ENCODE results near the gene GSTA5.
"Not testable (repeated sequence)": the region's sequence is repeated elsewhere in the genome, so short reads cannot be mapped to it uniquely, and the experiment has no call there.

GSTA5 gene

DNA sequence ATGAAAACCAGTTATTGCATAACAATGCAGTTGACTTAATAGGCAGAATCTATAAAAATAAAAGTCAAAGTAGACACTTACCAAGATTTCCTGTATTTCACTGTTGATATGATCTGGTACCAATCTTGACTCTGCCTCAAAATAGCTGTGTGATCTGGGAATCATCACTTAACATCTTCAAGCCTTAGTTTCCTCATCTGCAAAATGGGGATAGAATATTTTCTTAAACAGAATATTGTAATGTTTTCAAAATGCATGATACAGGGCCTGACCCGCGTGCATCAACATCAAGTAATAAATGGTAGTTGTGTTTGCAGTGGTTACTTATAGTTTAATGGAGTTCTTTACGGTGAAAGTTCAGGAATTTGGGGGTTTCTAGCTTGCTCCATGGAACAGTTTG, 26.1 kb downstream of the GSTA5 start:
- H3K9me3 ChIP-seq (ENCODE audit: control insufficient read depth, insufficient read depth, low read depth, low read length): not testable (repeated sequence)

DNA sequence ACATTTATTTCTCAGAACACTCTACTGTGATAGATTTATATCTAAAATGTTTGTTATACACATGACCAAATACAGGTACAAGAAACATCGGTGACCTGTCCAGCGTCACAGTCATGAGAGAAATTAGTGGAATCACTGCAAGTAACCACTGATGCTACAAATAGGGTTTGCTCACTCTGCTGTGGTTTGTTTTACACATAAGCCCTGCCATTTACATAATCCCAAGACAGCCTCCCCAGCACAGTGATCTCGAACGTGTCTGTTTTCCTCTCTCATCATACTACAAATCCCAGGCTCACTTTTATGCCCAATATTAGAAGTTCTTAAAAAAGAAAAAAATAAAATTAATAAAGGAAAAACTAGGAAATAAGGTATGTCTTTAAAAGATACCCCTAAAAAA, 30.8 kb downstream of the GSTA5 start:
- not testable (repeated sequence) for H3K27ac ChIP-seq (ENCODE audit: low read depth, low read length); H3K4me1 ChIP-seq (ENCODE audit: control insufficient read depth, insufficient read depth, low read length); H3K27me3 ChIP-seq (ENCODE audit: control insufficient read depth, insufficient read depth, low read length); H3K36me3 ChIP-seq (ENCODE audit: control insufficient read depth, insufficient read depth, low read length); H3K4me3 ChIP-seq (ENCODE audit: low read depth, low read length); H3K9me3 ChIP-seq (ENCODE audit: control insufficient read depth, insufficient read depth, low read depth, low read length); H3K9ac ChIP-seq (ENCODE audit: low read length)

More for the DNA sequence above, 26.1 kb downstream of the GSTA5 start:
- not testable (repeated sequence) for H3K9ac ChIP-seq (ENCODE audit: low read length); H3K4me3 ChIP-seq (ENCODE audit: low read depth, low read length); H3K36me3 ChIP-seq (ENCODE audit: control insufficient read depth, insufficient read depth, low read length); H3K4me1 ChIP-seq (ENCODE audit: control insufficient read depth, insufficient read depth, low read length); H3K27ac ChIP-seq (ENCODE audit: low read depth, low read length); H3K27me3 ChIP-seq (ENCODE audit: control insufficient read depth, insufficient read depth, low read length)

DNA sequence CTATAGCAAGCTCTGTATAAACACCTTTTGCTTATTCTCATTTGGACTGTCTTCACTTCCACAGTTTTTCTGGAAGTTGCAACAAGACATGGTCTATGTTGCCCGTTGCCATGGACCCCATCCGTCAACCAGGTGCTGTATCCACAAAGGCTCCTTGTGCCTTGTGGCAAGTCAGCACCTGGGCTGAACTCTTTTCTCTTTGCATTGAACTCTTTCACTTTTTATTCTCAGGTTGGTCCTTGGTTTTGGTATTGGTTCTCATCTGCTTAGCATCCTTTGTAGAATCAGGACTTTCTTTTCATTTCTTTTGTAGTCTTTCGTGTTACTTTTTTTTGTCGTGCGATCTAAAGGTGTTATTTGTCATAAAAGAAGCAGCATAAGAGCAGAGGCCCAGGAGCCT, 32.0 kb downstream of the GSTA5 start:
- H3K27me3 ChIP-seq (ENCODE audit: control insufficient read depth, insufficient read depth, low read length): no peaks in the 10 kb centered on the region
- no peaks in the 10 kb centered on the region for H3K36me3 ChIP-seq (ENCODE audit: control insufficient read depth, insufficient read depth, low read length)
- no peak overlapping the region for H3K9ac ChIP-seq (ENCODE audit: low read length)
- no peaks in the 10 kb centered on the region for H3K9me3 ChIP-seq (ENCODE audit: control insufficient read depth, insufficient read depth, low read depth, low read length)
- H3K27ac ChIP-seq (ENCODE audit: low read depth, low read length): no peak overlapping the region
- H3K4me1 ChIP-seq (ENCODE audit: control insufficient read depth, insufficient read depth, low read length): no peaks in the 10 kb centered on the region
- no peak overlapping the region for H3K4me3 ChIP-seq (ENCODE audit: low read depth, low read length)

DNA sequence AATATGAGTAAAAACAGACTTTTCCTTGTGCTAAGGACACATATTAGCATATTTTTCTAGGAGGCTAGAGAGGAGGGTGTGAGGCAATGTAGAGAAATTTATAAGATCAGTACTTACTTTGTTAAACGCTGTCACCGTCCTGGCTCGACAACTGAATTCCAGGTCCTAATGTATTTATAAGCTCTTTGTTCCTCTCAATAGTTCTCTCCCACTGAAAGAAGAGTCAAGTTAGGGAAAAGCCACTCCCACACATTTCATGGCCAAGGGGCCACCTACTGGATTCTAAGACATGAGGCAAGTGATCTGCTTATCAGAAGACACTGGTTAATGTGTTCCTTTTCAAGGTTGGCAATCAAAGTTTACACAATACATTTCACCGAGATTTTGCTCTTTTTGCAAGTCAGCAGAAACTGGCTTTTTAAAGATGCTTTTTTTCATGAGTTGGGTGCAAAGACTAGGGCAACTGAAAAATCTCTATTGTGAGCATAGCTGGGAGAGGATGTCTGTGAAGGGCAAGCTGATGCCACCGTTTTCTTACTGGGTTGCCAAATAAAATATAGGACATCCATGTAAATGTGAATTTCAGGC, 36.9 kb downstream of the GSTA5 start, which contains the start of gene GSTA1:
TSS of gene GSTA1 (minus strand) at position 149 of the 588 bp plus-strand sequence. CDS start 4,549 bp downstream, outside the sequence.
- not testable (repeated sequence) for H3K36me3 ChIP-seq (ENCODE audit: control insufficient read depth, insufficient read depth, low read length); H3K4me1 ChIP-seq (ENCODE audit: control insufficient read depth, insufficient read depth, low read length); H3K27ac ChIP-seq (ENCODE audit: low read depth, low read length); H3K27me3 ChIP-seq (ENCODE audit: control insufficient read depth, insufficient read depth, low read length); H3K4me3 ChIP-seq (ENCODE audit: low read depth, low read length); H3K9me3 ChIP-seq (ENCODE audit: control insufficient read depth, insufficient read depth, low read depth, low read length); H3K9ac ChIP-seq (ENCODE audit: low read length)

DNA sequence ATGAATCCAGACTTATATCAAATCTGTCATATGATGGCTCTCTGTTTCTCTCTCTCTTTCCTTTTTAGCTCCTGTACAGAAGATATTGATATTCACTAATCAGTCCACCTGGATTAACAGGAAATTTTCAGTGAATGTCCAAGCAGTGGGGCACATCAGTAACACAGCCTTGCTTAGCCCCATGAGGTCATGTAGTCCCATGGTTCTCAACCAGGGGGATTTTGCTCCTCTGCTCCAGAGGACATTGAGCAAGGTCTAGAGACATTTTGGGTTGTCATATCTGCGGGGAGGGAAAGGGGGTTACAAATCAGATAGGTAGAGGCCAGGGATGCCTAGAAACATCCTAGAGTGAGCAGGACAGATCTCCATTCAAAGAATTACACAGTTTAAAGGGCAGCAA, 37.8 kb downstream of the GSTA5 start:
- Histone ChIP-seq H3K4me1 (ENCODE audit: control insufficient read depth, insufficient read depth, low read length) (no peaks in the 10 kb centered on the region), H3K27ac (ENCODE audit: low read depth, low read length) (no peak overlapping the region), H3K9ac (ENCODE audit: low read length) (no peak overlapping the region), H3K27me3 (ENCODE audit: control insufficient read depth, insufficient read depth, low read length) (no peaks in the 10 kb centered on the region), H3K36me3 (ENCODE audit: control insufficient read depth, insufficient read depth, low read length) (no peaks in the 10 kb centered on the region), H3K4me3 (ENCODE audit: low read depth, low read length) (no peak overlapping the region), H3K9me3 (ENCODE audit: control insufficient read depth, insufficient read depth, low read depth, low read length) (no peaks in the 10 kb centered on the region)

DNA sequence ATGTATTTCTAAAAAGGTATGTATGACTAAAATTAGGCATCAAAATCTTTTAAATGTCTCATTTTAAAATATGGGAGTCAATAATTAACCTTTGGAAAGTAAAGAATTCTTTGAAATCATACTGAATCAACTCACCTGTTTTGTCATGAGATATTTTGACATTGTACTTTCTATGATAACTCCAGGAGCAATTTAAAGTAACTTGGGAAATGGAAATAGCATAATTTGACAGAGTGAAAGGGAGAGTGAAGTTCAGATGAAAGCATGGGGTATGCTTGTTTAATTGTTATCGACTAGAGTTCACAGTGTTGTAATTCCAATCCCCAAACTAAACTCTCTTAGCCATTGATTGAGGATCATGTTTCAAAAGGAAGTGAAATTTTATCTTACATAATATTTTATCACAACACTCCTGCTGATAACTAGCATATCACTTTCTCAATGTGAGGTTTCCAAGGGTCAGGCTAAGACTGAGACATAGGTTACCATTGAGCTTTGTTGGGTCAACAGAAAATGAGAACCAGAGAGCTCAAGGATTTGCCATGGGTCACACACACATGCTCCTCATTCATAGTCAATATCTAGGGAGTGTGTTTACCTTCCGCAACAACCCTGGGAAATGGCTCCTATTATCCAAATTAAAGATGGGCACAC, 39.3 kb downstream of the GSTA5 start:
- Histone ChIP-seq H3K4me1 (ENCODE audit: control insufficient read depth, insufficient read depth, low read length) (no peaks in the 10 kb centered on the region), H3K9ac (ENCODE audit: low read length) (no peak overlapping the region), H3K4me3 (ENCODE audit: low read depth, low read length) (no peak overlapping the region), H3K27me3 (ENCODE audit: control insufficient read depth, insufficient read depth, low read length) (no peaks in the 10 kb centered on the region), H3K36me3 (ENCODE audit: control insufficient read depth, insufficient read depth, low read length) (no peaks in the 10 kb centered on the region), H3K27ac (ENCODE audit: low read depth, low read length) (no peak overlapping the region), H3K9me3 (ENCODE audit: control insufficient read depth, insufficient read depth, low read depth, low read length) (no peaks in the 10 kb centered on the region)

DNA sequence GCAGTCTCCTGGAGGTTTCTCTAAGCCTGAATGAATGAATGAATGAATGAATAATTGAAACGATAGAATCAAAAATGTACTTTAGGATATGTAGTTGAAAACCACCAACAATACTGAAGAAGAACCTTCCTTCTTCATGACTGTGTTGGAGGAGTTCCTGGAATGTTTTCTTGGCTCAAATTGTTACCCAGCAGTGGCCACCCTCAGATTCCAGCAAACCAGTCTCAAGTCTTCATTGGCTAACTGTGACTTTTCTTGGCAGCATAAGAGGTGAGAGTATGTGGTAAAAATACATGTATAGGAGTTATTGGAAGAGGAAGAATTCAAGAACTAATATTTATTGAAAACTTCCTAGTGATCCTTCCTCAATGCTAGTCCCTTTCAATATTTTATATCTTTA, 41.3 kb downstream of the GSTA5 start:
- not testable (repeated sequence) for H3K36me3 ChIP-seq (ENCODE audit: control insufficient read depth, insufficient read depth, low read length)

DNA sequence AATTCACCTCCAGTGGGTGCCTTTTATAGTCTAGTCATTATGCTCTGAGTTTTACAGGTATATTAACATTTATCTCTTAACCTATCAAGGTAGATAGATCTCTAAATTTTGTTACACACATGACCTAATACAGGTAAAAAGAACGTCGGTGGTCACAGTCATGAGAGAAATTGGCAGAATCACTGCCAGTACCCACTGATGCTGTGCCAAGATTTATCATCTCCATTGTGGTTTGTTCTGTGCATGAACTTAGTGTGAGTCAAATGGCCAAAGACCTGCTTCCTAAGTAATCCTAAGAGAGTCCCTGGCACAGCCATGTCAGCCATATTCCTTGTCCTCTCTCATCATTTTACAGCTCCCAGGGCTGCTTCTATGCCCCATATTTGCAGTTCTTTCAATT, 46.2 kb downstream of the GSTA5 start:
- H3K4me1 ChIP-seq (ENCODE audit: control insufficient read depth, insufficient read depth, low read length); H3K9me3 ChIP-seq (ENCODE audit: control insufficient read depth, insufficient read depth, low read depth, low read length); H3K36me3 ChIP-seq (ENCODE audit: control insufficient read depth, insufficient read depth, low read length); H3K4me3 ChIP-seq (ENCODE audit: low read depth, low read length); H3K27me3 ChIP-seq (ENCODE audit: control insufficient read depth, insufficient read depth, low read length); H3K9ac ChIP-seq (ENCODE audit: low read length); H3K27ac ChIP-seq (ENCODE audit: low read depth, low read length): not testable (repeated sequence)

More for the DNA sequence above, 41.3 kb downstream of the GSTA5 start:
- not testable (repeated sequence) for H3K4me1 ChIP-seq (ENCODE audit: control insufficient read depth, insufficient read depth, low read length); H3K9me3 ChIP-seq (ENCODE audit: control insufficient read depth, insufficient read depth, low read depth, low read length); H3K9ac ChIP-seq (ENCODE audit: low read length); H3K27ac ChIP-seq (ENCODE audit: low read depth, low read length); H3K4me3 ChIP-seq (ENCODE audit: low read depth, low read length); H3K27me3 ChIP-seq (ENCODE audit: control insufficient read depth, insufficient read depth, low read length)

DNA sequence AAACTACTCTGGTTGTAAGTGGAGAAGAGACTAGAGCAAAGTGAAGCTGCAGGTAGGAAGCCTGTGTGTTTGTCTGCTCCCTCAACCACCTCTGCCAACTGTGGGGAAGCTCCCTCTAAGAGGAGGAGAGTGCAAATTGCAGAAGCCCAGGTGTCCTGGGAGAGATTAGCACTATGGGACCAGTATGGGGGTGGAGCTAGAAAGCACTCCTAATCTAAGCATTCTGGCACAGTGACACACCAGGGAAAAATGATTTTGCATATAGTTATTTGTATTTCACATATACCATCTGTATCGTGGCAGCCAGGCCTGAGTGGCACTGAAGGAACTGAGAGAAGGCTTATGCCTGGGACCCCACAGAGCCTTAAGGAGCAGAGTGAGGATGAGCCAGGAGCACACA, 49.8 kb downstream of the GSTA5 start:
- Histone ChIP-seq H3K9ac (ENCODE audit: low read length) (no peak overlapping the region), H3K4me3 (ENCODE audit: low read depth, low read length) (no peak overlapping the region), H3K27ac (ENCODE audit: low read depth, low read length) (no peak overlapping the region), H3K4me1 (ENCODE audit: control insufficient read depth, insufficient read depth, low read length) (no peaks in the 10 kb centered on the region), H3K27me3 (ENCODE audit: control insufficient read depth, insufficient read depth, low read length) (no peaks in the 10 kb centered on the region), H3K36me3 (ENCODE audit: control insufficient read depth, insufficient read depth, low read length) (no peaks in the 10 kb centered on the region), H3K9me3 (ENCODE audit: control insufficient read depth, insufficient read depth, low read depth, low read length) (peaks cover 10% of the 10 kb centered on the region; the same call in 1 of the 2 replicates)

DNA sequence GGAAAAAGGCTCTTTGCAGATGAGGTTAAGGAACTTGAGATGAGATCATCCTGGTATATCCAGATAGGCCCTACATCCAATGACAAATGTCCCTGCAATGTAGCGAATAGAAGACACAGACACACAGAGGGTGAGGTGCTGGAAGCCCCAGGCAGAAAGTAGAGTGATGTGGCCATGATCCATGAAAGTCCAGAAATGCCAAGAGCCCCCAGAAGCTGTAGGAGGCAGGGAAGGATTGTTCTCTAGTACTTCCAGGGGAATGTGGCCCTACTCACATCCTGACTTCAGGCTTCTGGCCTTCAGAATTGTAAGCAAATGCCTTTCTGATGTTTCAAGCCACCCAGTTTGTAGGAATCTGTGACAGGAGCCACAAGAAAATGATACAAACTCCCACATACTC, 51.0 kb downstream of the GSTA5 start:
- H3K4me3 ChIP-seq (ENCODE audit: low read depth, low read length); H3K4me1 ChIP-seq (ENCODE audit: control insufficient read depth, insufficient read depth, low read length); H3K27me3 ChIP-seq (ENCODE audit: control insufficient read depth, insufficient read depth, low read length); H3K9ac ChIP-seq (ENCODE audit: low read length); H3K27ac ChIP-seq (ENCODE audit: low read depth, low read length); H3K36me3 ChIP-seq (ENCODE audit: control insufficient read depth, insufficient read depth, low read length): not testable (repeated sequence)
- peaks cover 11% of the 10 kb centered on the region; the same call in 1 of the 2 replicates for H3K9me3 ChIP-seq (ENCODE audit: control insufficient read depth, insufficient read depth, low read depth, low read length)

DNA sequence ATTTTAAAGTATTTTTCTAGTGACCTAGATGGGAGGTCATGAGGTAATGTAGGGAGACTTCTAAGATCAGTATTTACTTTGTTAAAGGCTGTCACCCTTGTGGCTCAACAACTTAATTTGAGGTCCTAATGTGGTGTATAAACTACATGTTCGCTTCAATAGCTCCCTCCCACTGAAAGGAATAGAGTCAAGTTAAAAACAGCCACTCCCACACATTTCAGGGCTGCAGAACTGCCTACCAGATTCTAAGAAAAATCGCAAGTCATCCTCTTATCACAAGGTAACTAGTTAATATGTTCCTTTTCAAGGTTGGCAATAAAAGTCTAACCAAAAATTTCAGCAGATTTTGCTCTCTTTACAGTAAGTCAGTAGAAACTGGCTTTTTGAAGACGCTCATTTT, 52.1 kb downstream of the GSTA5 start:
- Histone ChIP-seq H3K27ac (ENCODE audit: low read depth, low read length) (no peak overlapping the region), H3K27me3 (ENCODE audit: control insufficient read depth, insufficient read depth, low read length) (no peaks in the 10 kb centered on the region), H3K9ac (ENCODE audit: low read length) (no peak overlapping the region), H3K4me3 (ENCODE audit: low read depth, low read length) (no peak overlapping the region), H3K9me3 (ENCODE audit: control insufficient read depth, insufficient read depth, low read depth, low read length) (peaks cover 11% of the 10 kb centered on the region; the same call in 1 of the 2 replicates), H3K36me3 (ENCODE audit: control insufficient read depth, insufficient read depth, low read length) (no peaks in the 10 kb centered on the region), H3K4me1 (ENCODE audit: control insufficient read depth, insufficient read depth, low read length) (no peaks in the 10 kb centered on the region)

All from HUES6 (cell line).